ENCODE data around the gene ILF2. TPM values are rescaled to one million over a fixed set of nuclear protein-coding genes. Genes with fewer than 3 reads are reported as not detected.

ILF2 gene
- total and polyA plus RNA-seq, 2 of the 13 experiments (the other 11 are each of a cell fraction or from before 2014, with no cell fraction given), result 292 to 366 TPM

DNA sequence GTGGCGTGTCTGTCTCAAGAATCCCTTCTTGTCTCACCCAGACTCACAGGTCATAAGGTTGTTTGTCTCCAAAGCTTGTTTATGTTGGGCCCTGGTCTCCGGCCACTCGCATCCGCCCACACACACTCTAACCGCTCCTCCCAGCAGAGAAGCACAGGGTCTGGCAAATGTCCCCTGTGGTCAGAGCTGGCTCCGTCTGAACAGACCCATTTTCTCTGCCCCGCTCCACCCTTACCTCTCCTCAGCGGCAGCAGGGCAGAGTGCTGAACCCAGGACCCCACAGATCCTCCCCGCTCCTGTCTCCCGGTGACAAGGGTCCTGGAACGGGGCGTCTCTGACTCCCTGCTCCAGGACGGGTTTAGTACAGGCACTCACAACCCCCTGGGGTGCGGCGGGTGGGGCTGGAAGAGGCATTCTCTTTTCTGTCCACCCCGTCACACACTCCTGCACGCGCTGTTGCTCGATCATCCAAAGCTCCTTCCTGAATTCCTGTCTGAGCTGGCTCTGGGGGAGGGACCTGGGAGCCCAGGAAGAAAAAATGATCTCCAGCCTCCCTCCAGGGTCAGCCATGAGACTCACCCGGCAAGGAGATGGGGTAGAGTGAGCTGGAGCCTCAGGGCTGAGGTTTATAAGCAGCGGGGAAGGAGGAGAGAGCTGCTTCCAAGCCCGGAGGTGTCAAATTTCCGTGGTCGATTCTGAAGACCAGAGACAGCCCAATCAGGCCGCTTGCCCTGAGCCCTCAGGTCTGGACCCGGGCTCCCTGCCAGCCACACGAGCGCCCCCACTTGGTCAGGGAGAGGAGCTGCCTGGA is 43.7 kb downstream of the ILF2 start, which contains the start of gene S100A13 (continued):
- TF ChIP-seq, protein P1, sequence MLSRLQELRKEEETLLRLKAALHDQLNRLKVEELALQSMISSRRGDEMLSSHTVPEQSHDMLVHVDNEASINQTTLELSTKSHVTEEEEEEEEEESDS (CRISPR knock-in tag; IDR thresholded peaks at IDR 0.05; ENCODE audit: borderline replicate concordance), result no peak
- TF ChIP-seq NKX3-1 (CRISPR knock-in tag; IDR thresholded peaks at IDR 0.05) (no peak), YEATS4 (CRISPR knock-in tag; IDR thresholded peaks at IDR 0.05; ENCODE audit: borderline replicate concordance) (0 out of 2 replicates have a peak, but pooled peaks have one; percentile 52), CENPT (CRISPR knock-in tag; IDR thresholded peaks at IDR 0.05; ENCODE audit: low read depth) (no peak), ZNF431 (CRISPR knock-in tag; IDR thresholded peaks at IDR 0.05; ENCODE audit: borderline replicate concordance, low read depth) (no peak), JUNB (CRISPR knock-in tag; IDR thresholded peaks at IDR 0.05; ENCODE audit: borderline replicate concordance) (no peak), HNF4A (CRISPR knock-in tag; IDR thresholded peaks at IDR 0.05) (0 out of 2 replicates have a peak, but pooled peaks have one; percentile 19), NFKBIZ (CRISPR knock-in tag; IDR thresholded peaks at IDR 0.05) (no peak), MTA1 (CRISPR knock-in tag; IDR thresholded peaks at IDR 0.05; ENCODE audit: borderline replicate concordance) (no peak), TGIF2 (CRISPR knock-in tag; IDR thresholded peaks at IDR 0.05) (peak; percentile 44; the same call in 1 of the 2 replicates), EED (CRISPR knock-in tag; IDR thresholded peaks at IDR 0.05) (no peak), ZNF652 (CRISPR knock-in tag; IDR thresholded peaks at IDR 0.05; ENCODE audit: borderline replicate concordance, low read depth) (no peak), ZBTB42 (CRISPR knock-in tag; IDR thresholded peaks at IDR 0.05) (no peak), ZBTB21 (CRISPR knock-in tag; IDR thresholded peaks at IDR 0.05) (no peak), ZKSCAN8 (CRISPR knock-in tag; IDR thresholded peaks at IDR 0.05; ENCODE audit: borderline replicate concordance) (0 out of 2 replicates have a peak, but pooled peaks have one; percentile 7), RBM39 (IDR thresholded peaks at IDR 0.05; ENCODE audit: low read depth, low read length, poor library complexity, severe bottlenecking) (peak; percentile 56), MXD4 (CRISPR knock-in tag; IDR thresholded peaks at IDR 0.05) (no peak; the same call in 1 of the 2 replicates), PAWR (CRISPR knock-in tag; IDR thresholded peaks at IDR 0.05; ENCODE audit: borderline replicate concordance) (no peak), EZH2 (conservative IDR thresholded peaks at IDR 0.05; ENCODE audit: low read depth, low read length) (no peak), ZNF180 (CRISPR knock-in tag; IDR thresholded peaks at IDR 0.05; ENCODE audit: borderline replicate concordance, low read depth) (no peak), ZNF124 (CRISPR knock-in tag; IDR thresholded peaks at IDR 0.05) (no peak)
- TF ChIP-seq, protein P2, sequence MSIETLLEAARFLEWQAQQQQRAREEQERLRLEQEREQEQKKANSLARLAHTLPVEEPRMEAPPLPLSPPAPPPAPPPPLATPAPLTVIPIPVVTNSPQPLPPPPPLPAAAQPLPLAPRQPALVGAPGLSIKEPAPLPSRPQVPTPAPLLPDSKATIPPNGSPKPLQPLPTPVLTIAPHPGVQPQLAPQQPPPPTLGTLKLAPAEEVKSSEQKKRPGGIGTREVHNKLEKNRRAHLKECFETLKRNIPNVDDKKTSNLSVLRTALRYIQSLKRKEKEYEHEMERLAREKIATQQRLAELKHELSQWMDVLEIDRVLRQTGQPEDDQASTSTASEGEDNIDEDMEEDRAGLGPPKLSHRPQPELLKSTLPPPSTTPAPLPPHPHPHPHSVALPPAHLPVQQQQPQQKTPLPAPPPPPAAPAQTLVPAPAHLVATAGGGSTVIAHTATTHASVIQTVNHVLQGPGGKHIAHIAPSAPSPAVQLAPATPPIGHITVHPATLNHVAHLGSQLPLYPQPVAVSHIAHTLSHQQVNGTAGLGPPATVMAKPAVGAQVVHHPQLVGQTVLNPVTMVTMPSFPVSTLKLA (IDR thresholded peaks at IDR 0.05), result no peak
- TF ChIP-seq, protein P3, sequence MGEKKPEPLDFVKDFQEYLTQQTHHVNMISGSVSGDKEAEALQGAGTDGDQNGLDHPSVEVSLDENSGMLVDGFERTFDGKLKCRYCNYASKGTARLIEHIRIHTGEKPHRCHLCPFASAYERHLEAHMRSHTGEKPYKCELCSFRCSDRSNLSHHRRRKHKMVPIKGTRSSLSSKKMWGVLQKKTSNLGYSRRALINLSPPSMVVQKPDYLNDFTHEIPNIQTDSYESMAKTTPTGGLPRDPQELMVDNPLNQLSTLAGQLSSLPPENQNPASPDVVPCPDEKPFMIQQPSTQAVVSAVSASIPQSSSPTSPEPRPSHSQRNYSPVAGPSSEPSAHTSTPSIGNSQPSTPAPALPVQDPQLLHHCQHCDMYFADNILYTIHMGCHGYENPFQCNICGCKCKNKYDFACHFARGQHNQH (CRISPR knock-in tag; IDR thresholded peaks at IDR 0.05), result peak; percentile 15; the same call in 1 of the 2 replicates
- TF ChIP-seq, protein P4, sequence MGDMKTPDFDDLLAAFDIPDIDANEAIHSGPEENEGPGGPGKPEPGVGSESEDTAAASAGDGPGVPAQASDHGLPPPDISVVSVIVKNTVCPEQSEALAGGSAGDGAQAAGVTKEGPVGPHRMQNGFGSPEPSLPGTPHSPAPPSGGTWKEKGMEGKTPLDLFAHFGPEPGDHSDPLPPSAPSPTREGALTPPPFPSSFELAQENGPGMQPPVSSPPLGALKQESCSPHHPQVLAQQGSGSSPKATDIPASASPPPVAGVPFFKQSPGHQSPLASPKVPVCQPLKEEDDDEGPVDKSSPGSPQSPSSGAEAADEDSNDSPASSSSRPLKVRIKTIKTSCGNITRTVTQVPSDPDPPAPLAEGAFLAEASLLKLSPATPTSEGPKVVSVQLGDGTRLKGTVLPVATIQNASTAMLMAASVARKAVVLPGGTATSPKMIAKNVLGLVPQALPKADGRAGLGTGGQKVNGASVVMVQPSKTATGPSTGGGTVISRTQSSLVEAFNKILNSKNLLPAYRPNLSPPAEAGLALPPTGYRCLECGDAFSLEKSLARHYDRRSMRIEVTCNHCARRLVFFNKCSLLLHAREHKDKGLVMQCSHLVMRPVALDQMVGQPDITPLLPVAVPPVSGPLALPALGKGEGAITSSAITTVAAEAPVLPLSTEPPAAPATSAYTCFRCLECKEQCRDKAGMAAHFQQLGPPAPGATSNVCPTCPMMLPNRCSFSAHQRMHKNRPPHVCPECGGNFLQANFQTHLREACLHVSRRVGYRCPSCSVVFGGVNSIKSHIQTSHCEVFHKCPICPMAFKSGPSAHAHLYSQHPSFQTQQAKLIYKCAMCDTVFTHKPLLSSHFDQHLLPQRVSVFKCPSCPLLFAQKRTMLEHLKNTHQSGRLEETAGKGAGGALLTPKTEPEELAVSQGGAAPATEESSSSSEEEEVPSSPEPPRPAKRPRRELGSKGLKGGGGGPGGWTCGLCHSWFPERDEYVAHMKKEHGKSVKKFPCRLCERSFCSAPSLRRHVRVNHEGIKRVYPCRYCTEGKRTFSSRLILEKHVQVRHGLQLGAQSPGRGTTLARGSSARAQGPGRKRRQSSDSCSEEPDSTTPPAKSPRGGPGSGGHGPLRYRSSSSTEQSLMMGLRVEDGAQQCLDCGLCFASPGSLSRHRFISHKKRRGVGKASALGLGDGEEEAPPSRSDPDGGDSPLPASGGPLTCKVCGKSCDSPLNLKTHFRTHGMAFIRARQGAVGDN (CRISPR knock-in tag; IDR thresholded peaks at IDR 0.05), result peak; percentile 83
